HCT116 (cell line): ENCODE results near the gene TMEM132D. TPM values are rescaled to one million over a fixed set of nuclear protein-coding genes. Genes with fewer than 3 reads are reported as not detected.

ENCODE experiments used
- ATAC-seq: fragments of 200-7000 bp; cut with Tn5 transposase; 2 replicates; pipeline ENCODE4 v1.9.1; 2020; ENCODE audit warnings: mild to moderate bottlenecking, moderate library complexity
- BruUV-seq: library from RNA; stranded (reverse); fragments of 400-500 nt; replicated peaks from 2 replicates; lab custom pipeline; 2021; lab: Mats Ljungman, UMichigan
- CTCF ChIA-PET: fragments of 300-600 bp; sonication (Branson Sonifier 250); formaldehyde crosslinking; loops from one replicate; lab custom pipeline; 2021; ENCODE audit warnings: antibody characterized with exemption; lab: Charles Lee
- POLR2A ChIA-PET: fragments of 300-600, 350-600 bp; sonication (Branson Sonifier 250); formaldehyde crosslinking; loops from one replicate; lab custom pipeline; 2021; ENCODE audit warnings: antibody characterized with exemption; lab: Charles Lee
- RAD21 ChIA-PET, 2 experiments: fragments of 300-600 bp; sonication (Branson Sonifier 250); formaldehyde crosslinking; loops; one replicate each; lab custom pipeline; 2023; ENCODE audit warnings: low total read pairs in 2 of 2; ENCODE audit not compliant: uncharacterized antibody in 2 of 2, unreplicated experiment in 2 of 2, low non-redundant PET in 1 of 2; lab: Charles Lee
- DNase-seq: peaks from one replicate; pipeline ENCODE4 v3.0.0-alpha.2; 2010; ENCODE audit warnings: low read depth, low spot score
- H2AFZ ChIP-seq: fragments of 200-600 bp; shearing (Covaris generic), sonication (generic); 2 replicates; pipeline ENCODE4 v1.6.1; 2017; ENCODE audit warnings: low read depth, mixed run types, mixed read lengths, antibody characterized with exemption, low read length; ENCODE audit not compliant: poor library complexity, severe bottlenecking
- H3K27ac ChIP-seq: 2 replicates; pipeline ENCODE4 v1.5.1; 2012; ENCODE audit warnings: low read depth, low read length
- H3K27me3 ChIP-seq: fragments of 200-600 bp; sonication (generic); 2 replicates; pipeline ENCODE4 v1.6.1; 2016; ENCODE audit warnings: mixed run types, low read length, mixed read lengths; ENCODE audit not compliant: insufficient read depth
- H3K36me3 ChIP-seq, 2 experiments: fragments of 200-500 bp in 1 of 2; fragments of 200-600 bp in 1 of 2; sonication (Bioruptor generic) in 1 of 2; sonication (generic) in 1 of 2; 2 replicates each; pipeline versions ENCODE4 v1.5.1 to v1.6.1; 2014 to 2016; ENCODE audit warnings: low read length in 2 of 2, inconsistent platforms in 1 of 2, mixed read lengths in 1 of 2, mixed run types in 1 of 2; ENCODE audit not compliant: insufficient read depth in 2 of 2, control insufficient read depth in 1 of 2
- H3K4me1 ChIP-seq, 2 experiments: fragments of 200-600 bp in 1 of 2; sonication (generic) in 1 of 2; 2 replicates each; pipeline versions ENCODE4 v1.5.1 to v1.6.1; 2012 to 2017; ENCODE audit warnings: low read length in 2 of 2, inconsistent platforms in 1 of 2, mild to moderate bottlenecking in 1 of 2, mixed read lengths in 1 of 2, mixed run types in 1 of 2, moderate library complexity in 1 of 2; ENCODE audit not compliant: insufficient read depth in 2 of 2, control insufficient read depth in 1 of 2
- H3K4me2 ChIP-seq: fragments of 200-600 bp; sonication (generic); 2 replicates; pipeline ENCODE4 v1.6.1; 2017; ENCODE audit warnings: mixed run types, low read length, mixed read lengths
- H3K4me3 ChIP-seq, 2 experiments: fragments of 200-600 bp in 1 of 2; sonication (generic) in 1 of 2; replicated peaks in 1 of 2; 2 replicates each; pipeline ENCODE4 v1.5.1; 2011 to 2016; ENCODE audit warnings: low read length in 2 of 2, control low read depth in 1 of 2, low read depth in 1 of 2, mild to moderate bottlenecking in 1 of 2, mixed read lengths in 1 of 2, mixed run types in 1 of 2
- H3K79me2 ChIP-seq: fragments of 200-600 bp; sonication (generic); 2 replicates; pipeline ENCODE4 v1.6.1; 2017; ENCODE audit warnings: mild to moderate bottlenecking, mixed run types, low read length, moderate library complexity, mixed read lengths; ENCODE audit not compliant: insufficient read depth
- H3K9ac ChIP-seq: fragments of 200-600 bp; sonication (generic); 2 replicates; pipeline ENCODE4 v1.6.1; 2016; ENCODE audit warnings: low read length, mixed read lengths
- H3K9me2 ChIP-seq: fragments of 200-600 bp; sonication (generic), shearing (Covaris generic); 2 replicates; pipeline ENCODE4 v1.6.1; 2017; ENCODE audit warnings: mixed run types, mild to moderate bottlenecking, moderate library complexity; ENCODE audit not compliant: insufficient read depth
- H3K9me3 ChIP-seq, 2 experiments: fragments of 200-500 bp in 1 of 2; fragments of 200-600 bp in 1 of 2; sonication (Bioruptor generic) in 1 of 2; sonication (generic) in 1 of 2; 2 replicates each; pipeline ENCODE4 v1.6.1; 2014 to 2017; ENCODE audit warnings: low read length in 2 of 2, mixed read lengths in 2 of 2, inconsistent platforms in 1 of 2, low read depth in 1 of 2, mild to moderate bottlenecking in 1 of 2, mixed run types in 1 of 2, moderate library complexity in 1 of 2; ENCODE audit not compliant: control insufficient read depth in 1 of 2, insufficient read depth in 1 of 2
- H4K20me1 ChIP-seq: fragments of 200-600 bp; sonication (generic), shearing (Covaris generic); 2 replicates; pipeline ENCODE4 v1.6.1; 2017; ENCODE audit warnings: mixed run types, mild to moderate bottlenecking, moderate library complexity; ENCODE audit not compliant: insufficient read depth
- CBX3 ChIP-seq: IDR thresholded peaks from 2 replicates; pipeline ENCODE4 v1.6.1; 2012; ENCODE audit warnings: low read depth
- EGR1 ChIP-seq: IDR thresholded peaks from 2 replicates; pipeline ENCODE4 v1.6.1; 2012; ENCODE audit warnings: low read depth
- EZH2phosphoT487 ChIP-seq: fragments of 200-600 bp; IDR thresholded peaks from 2 replicates; pipeline ENCODE4 v1.6.1; 2018; ENCODE audit warnings: antibody characterized with exemption, borderline replicate concordance
- JUND ChIP-seq: IDR thresholded peaks from 2 replicates; pipeline ENCODE4 v1.6.1; 2012
- MAX ChIP-seq: IDR thresholded peaks from 2 replicates; pipeline ENCODE4 v1.6.1; 2012
- POLR2A ChIP-seq: IDR thresholded peaks from 2 replicates; pipeline ENCODE4 v1.7.0; 2011; ENCODE audit warnings: borderline replicate concordance; ENCODE audit not compliant: insufficient read depth, insufficient read length; ENCODE audit errors: extremely low read depth
- RAD21 ChIP-seq: IDR thresholded peaks from 2 replicates; pipeline ENCODE4 v1.6.1; 2012; ENCODE audit warnings: low read depth, mild to moderate bottlenecking
- REST ChIP-seq: IDR thresholded peaks from 2 replicates; pipeline ENCODE4 v1.6.1; 2012; ENCODE audit warnings: low read depth
- SIN3A ChIP-seq: IDR thresholded peaks from 2 replicates; pipeline ENCODE4 v1.6.1; 2012; ENCODE audit warnings: low read depth
- SP1 ChIP-seq: IDR thresholded peaks from 2 replicates; pipeline ENCODE4 v1.6.1; 2012; ENCODE audit warnings: low read depth
- TCF7L2 ChIP-seq: IDR thresholded peaks from 2 replicates; pipeline ENCODE4 v1.7.0; 2011; ENCODE audit warnings: borderline replicate concordance, inconsistent platforms; ENCODE audit not compliant: insufficient read depth, insufficient read length; ENCODE audit errors: extremely low read depth
- YY1 ChIP-seq: IDR thresholded peaks from 2 replicates; pipeline ENCODE4 v1.6.1; 2011; ENCODE audit warnings: low read length, low read depth, moderate library complexity, mild to moderate bottlenecking; ENCODE audit not compliant: insufficient replicate concordance; ENCODE audit errors: extremely low read depth
- ZBTB33 ChIP-seq: IDR thresholded peaks from 2 replicates; pipeline ENCODE4 v1.6.1; 2011; ENCODE audit warnings: mild to moderate bottlenecking, low read length, moderate library complexity; ENCODE audit not compliant: insufficient replicate concordance; ENCODE audit errors: extremely low read depth
- ZFX ChIP-seq: fragments of 450-650 bp; IDR thresholded peaks from 2 replicates; pipeline ENCODE4 v1.6.1; 2017
- ZNF274 ChIP-seq: fragments of 200-500 bp; sonication (Bioruptor generic); IDR thresholded peaks from 2 replicates; pipeline ENCODE4 v1.6.1; 2014; ENCODE audit warnings: mild to moderate bottlenecking, low read depth, low read length, inconsistent platforms
- intact Hi-C: fragments of 100-400 bp; cut with micrococcal nuclease; formaldehyde crosslinking; loops from 2 replicates; pipeline ENCODE4 v1.10.0; 2022
- total RNA-seq: library from RNA; stranded (reverse); gene quantifications from one replicate; pipeline ENCODE4 v1.2.1, GENCODE V29; 2021; ENCODE audit not compliant: unreplicated experiment

The TMEM132D gene
- total RNA-seq, 1 experiment from 2014 or later: not detected

- RAD21 ChIA-PET: no interaction called here
- Histone ChIP-seq H2AFZ (no peak overlapping the region), H4K20me1 (no peaks in the 10 kb centered on the region), H3K4me2 (no peak overlapping the region), H3K9me3 (peaks cover 5 to 29% of the 10 kb centered on the region in 2 experiments; a peak in 2 of 4 replicates), H3K36me3 (no peaks in the 10 kb centered on the region), H3K27me3 (no peaks in the 10 kb centered on the region), H3K9ac (no peak overlapping the region), H3K4me3 (no peak overlapping the region), H3K4me1 (no peaks in the 10 kb centered on the region), H3K27ac (no peak overlapping the region), H3K9me2 (no peaks in the 10 kb centered on the region), H3K79me2 (no peaks in the 10 kb centered on the region)
- BruUV-seq: no TSS peak
- intact Hi-C loops: no loop called here
- POLR2A ChIA-PET: no interaction called here
- TF ChIP-seq MAX (no peak), ZFX (no peak), REST (no peak), JUND (no peak), YY1 (no peak), ZNF274 (no peak), SIN3A (no peak), ZBTB33 (no peak), SP1 (no peak), POLR2A (no peak), EGR1 (no peak), EZH2phosphoT487 (no peak), RAD21 (no peak), TCF7L2 (no peak), CBX3 (no peak)
- DNase-seq (no peak), ATAC-seq (no peak)
- CTCF ChIA-PET: no interaction called here
Measured at GRCh38 chr12:129544716-129545115, 359.1 kb downstream of the TMEM132D start.
